IPS-NIHi7 (cell line): ENCODE results near the gene TMEM252.

Experiments used
- DNase-seq: peaks from one replicate; pipeline ENCODE4 v3.0.0; 2012; ENCODE audit warnings: mixed read lengths; ENCODE audit errors: extremely low spot score

The TMEM252 gene

DNA sequence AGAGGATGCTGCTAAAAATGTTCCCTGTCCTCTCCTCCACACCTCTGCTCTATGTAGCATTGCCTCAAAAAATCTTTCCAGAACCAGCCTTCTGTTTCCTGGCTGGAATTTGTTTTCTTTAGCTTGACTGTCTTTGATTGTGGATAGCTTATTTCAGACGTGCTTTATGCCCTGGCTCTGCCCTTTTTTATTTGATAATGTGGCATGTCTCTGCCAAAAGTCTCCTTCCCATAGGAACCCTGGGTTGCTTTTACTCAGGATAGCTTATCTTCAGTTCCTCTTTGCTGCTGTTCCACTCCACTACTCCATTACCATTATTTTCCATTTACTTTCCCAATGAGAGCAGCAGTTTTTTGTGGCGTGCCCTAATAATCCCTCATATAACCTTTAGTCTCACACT is 885 bp upstream of the TMEM252 start:
- no peak for DNase-seq

DNA sequence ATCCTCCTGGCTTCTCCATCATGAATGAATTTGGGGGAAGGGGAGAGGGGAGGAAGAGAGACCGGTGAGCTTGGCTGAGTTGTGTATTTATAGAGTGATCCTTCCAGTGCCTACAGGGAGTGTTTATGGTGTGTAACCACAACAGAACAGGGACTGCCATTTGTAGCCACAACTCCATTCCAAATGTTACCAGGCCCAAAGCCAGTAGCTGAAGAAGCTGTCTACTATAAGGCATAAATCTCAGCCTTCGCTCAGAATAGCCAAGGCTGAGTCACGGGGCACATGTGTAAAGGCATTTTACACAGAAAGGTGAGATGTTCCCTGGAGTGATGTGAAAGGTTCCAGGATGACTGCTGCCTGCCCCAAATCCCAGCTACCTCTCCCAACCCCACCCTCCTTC is 2.5 kb downstream of the TMEM252 start:
- DNase-seq = no peak

DNA sequence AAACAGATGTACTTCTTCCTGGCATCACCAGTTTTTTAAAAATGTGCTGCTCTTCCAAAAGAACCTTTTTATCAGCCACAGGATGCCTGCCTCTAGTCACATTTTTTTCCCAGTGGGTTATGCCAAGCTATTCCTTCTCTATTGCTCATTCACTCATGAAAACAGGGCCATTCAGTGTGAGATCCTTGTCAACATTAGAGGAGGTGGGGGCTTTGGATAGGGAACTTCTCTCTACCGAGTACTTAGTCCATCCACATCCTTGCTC is 3.1 kb downstream of the TMEM252 start:
- no peak for DNase-seq

DNA sequence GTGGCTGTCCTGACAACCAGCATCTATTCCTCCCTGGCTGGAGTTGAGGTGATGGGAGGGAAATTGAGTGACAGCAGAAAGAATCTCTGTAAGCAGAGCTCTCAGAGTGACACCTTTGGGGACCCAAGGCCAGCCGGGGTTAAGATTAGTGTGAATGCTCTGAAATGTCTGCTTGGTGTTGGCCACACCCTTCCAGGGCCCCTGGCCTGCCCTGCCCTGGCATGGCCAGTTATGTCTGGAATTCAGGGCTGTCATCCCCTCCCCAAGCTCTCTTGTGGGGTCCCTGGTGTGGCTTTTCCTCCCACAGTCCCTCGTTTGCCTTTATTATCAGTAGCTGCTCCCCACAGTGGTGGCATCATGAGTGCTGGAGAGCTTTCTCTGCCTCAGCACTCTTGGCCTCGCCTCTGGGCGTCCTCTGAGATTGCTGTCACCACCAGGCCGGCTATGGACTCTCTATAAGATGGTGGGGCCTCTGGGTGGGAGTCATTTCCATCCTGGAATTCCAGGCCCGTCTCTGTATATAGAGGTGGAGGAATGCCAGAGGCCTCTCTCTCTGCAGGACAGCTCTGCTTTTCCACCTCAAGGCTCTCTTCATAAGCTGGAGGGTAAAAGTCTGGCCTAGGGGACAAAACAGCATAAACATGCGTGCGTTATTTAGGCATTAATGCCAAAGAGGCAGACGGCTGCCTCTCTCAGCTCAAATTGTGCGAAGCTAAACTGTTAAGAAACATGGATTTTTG is 3.6 kb downstream of the TMEM252 start:
- DNase-seq = no peak

DNA sequence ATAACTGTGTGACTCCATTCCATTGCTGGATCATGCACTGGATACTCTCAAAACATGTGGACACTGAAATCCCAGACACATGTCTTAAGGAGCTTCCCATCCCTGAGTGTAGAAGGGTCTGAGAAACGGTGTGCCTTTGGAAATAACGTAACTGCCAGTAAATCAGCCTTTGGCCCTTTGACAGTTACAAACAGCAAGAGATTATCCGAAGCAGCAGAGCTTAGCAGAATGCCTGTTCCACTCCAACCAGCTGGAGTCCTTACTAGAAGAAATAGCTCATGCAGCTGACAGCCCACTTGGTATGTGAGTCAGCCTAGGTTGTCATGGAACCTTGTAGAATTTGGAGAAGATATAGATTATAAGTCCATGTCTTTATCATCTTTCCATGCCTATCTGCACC is 7.0 kb downstream of the TMEM252 start:
- no peak for DNase-seq

DNA sequence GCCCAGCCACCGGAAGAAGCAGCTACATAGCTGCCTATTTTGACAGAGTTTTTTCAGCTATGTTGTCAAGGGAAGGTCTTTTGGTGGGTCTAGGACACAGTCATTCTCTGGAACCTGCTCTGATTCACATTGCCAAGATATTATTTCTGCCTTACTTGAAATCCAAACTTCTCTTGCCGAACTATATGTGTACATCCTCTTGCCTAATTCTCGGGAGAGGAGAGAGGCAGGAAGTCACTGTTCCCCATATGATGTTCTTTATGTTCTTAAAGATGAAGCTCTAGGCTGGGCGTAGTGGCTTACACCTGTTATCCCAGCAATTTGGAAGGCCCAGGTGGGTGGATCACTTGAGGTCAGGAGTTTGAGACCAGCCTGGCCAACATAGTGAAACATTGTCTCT is 8.6 kb downstream of the TMEM252 start:
- DNase-seq = no peak

DNA sequence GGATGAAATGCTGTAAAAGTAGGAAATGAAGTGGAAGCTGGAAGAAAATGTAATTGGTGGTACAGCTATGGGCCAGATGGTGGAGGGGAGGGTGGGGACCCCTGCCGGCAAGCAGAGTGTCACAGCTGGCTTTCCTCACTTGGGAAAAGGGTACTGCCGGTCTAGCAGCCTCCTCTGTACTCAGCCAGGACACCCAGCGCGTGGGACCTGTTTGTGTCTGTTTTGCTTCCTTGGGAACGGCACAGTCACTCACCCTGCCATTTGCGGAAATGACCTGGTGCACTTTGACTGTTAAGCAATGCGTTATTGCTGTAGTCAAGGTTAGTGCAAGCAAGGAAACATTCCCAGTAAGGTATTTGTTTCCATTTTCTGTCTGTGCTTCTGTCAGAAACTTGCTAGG is 10.1 kb downstream of the TMEM252 start:
- peak; percentile 63 for DNase-seq

DNA sequence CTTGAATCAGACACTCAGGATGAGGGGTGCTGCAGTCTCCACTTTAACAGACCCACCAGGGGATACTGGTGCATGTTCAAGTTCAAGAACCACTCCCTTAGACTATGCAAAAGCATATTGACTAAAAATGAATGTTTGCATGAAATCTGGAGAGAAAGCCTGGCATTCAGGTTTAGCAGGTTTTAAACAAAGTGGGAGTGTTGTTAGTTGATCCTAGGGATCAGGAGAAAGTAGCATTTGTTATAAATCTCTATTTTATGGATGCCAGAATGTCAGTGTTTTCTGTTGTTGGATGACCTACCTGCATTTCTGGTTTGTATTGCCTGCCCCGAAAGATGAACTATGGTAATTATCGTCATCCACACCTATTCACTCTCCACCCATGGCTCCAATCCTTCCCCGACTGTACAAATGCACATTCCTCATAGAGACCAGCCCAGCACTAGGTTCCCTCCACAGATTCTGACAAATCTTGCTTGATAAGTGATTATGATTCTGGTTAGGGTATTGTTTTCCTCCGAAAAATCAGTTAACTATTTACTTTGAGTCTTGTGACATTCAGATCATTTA is 17.2 kb downstream of the TMEM252 start:
- DNase-seq = no peak

DNA sequence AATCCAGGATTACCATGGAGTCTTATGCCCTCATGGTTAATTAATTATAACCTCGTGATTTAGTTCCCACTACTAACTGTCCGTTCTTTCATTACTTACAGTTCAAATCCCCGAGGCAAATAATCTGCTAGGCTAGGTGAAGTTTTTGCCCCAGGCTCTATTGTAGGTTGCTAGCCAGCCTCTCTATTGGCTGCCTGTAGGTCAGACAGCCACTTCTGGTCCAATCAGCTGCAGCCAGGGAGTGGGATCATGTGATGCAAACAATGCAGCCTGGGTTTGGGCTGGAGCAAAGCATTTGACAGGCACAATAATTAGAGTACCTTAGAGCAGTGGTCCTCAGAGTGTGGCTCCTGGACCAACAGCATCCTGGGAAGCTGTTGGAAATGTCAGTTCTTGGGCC is 17.7 kb downstream of the TMEM252 start:
- DNase-seq = no peak

DNA sequence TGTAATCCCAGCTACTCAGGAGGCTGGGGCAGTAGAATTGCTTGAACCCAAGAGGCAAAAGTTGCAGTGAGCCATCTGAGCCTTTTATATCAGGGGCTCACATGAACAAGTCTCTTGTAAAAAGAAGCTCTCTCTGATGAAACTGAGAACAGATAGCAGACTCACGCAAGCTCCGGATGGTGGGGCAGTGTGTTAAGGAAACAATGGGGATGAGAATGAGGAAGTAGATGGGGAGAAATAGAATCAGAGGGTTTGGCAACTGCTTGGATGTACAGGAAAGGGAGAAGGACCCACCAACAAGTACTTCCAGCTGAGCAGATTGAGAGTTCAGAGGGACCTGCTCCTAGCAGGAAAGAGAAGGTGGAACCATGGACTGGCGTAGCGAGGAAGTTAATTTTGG is 18.6 kb downstream of the TMEM252 start:
- no peak for DNase-seq

DNA sequence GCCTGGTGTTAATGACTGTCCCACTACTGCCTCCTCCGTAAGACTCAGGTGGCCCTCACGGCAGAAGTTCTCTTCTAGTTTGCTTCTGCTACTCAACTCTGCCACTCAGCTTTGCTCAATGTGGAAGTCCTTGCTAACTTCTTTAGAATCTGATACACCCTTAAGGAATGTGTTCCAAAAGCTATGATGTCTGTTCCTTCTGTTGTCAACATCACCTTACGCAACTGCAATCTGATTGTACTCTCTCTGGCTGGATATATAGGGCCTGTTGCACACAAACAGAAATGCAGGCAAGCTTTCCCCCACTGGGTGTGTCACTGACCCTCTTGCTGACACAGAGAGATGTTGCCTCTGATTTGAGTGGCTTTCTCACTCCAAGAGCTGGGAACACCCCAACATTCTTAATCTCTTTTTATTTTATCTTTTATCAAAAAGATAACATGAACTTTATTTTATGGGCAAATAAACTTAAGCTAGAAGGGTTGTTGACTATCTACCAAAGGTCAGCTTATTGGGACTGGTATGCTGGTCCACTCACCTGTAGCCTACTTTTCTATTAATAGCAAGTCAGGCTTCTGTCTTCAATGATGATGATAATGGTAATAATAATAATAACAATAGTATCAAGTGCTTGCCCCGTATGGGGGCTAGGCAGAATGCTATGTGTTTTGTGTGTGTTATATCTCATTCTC is 25.2 kb downstream of the TMEM252 start:
- no peak for DNase-seq

DNA sequence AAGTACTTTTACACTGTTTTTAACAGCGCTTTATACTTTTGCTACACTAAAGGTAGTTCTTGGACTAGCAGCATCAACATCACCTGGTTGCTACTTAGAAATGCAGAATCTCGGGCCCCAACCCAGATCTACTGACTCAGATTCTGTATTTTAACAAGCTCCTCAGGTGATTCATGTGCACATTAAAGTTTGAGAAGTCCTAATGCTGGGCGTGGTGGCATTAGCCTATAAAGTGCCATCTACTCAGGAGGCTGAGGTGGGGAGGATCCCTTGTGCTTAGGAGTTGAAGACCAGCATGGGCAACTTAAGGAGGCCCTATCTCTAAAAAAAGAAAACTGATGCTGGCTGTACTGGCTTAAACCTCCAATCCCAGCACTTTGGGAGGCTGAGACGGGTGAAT is 26.7 kb downstream of the TMEM252 start:
- no peak for DNase-seq

DNA sequence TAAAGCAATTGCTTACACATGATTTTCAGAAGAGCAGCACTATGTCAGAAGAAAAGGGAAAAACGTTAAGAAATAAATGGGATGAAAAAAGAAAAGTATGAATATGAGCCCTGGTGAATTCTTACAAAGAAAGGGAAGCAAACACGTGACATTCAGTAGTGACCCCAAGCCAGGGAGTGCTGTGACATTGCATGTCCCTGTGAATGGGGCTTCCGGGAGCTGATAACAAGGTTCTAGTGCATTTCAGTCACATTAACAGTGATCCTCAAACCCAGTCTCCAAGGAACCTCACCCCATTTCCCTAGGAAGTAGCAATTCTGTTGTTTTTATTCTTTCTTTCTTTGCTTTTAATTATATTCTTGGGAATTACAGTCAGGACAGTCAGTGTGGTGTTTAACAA is 27.3 kb downstream of the TMEM252 start:
- no peak for DNase-seq

DNA sequence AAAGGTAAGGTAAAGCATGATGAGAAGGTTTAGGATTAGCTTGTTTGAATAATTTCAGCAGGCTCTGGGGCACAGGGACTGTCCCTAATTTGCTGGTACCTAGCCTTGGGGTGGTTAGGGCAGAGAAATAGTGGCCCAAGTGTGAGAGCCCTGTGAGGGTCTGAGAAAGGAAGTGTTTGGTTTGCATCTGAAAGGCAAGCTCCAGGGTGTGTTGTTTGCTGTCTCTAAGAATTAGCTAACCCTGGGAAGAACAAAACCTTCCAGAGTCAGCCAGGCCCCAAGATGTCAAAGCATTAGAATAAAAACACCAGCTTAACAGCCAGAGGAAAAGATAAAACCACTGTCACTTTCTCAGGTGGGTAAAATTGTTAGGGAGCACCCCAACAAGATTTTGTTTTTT is 31.0 kb downstream of the TMEM252 start:
- peak; percentile 52 for DNase-seq

DNA sequence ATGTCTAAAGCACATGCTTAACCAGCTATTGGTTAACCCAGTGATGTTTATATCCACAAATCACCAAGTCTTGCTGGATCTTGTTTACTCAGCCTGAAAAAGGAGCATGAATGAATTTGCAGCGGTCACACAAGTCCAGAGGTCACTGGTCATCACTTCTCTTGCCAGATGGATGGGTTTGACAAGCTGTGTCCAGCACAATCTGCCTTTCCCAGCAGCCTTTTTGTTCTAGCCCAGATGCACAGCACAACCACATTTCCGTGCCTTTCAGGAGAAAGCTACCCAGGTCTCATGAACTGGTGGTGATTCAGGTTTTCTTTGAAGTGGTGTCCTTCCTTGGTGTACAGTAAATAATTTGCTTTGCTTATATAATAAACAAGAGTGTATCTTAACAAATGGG is 32.1 kb downstream of the TMEM252 start:
- no peak for DNase-seq

DNA sequence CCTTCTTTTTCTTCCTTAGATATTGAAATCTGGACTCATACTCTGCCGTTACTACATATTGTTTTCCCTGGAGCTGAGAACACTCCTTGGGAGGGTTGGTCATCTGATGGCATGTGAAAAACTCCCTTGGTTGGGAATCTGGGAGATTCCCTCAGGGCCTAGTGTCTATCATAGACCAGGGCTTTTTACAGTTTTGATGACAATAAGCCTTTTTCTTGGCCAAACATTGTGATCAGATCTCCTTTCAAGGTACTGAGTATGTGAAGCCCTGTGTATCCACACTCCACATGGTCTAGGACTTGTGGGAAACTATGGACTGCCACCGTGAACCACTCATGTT is 32.9 kb downstream of the TMEM252 start:
- no peak for DNase-seq

DNA sequence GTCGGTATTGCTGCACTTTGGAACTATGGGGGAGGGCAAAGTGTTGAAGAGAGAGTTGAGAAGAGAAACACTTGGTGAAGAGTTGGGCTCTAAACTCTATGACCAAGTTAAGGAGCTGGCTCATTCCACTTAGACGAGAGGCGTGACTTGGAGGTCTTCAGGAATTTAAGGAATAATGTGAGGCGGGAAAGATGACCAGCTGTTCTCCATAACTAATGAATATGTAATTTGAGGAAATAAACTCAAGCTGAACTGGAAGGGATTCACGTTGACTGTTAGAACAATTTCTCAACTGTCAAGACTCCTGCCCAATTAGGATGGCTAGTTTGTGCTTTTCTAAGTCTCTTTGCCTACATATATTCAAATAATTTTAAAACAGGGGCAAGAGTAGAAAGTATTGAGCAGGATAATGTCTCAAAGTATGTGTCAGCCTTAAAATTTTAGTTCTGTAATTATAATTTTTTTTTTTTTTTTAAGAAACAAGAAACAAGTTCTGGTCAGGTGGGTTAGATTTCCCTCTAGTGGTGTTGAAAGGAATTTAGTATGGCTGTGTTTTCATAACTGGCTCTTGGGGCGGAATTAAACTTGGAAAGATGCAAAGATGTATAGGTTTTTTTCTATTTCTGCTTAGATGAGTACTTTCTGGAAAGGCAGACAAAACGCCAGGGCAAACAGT is 33.4 kb downstream of the TMEM252 start:
- no peak for DNase-seq

DNA sequence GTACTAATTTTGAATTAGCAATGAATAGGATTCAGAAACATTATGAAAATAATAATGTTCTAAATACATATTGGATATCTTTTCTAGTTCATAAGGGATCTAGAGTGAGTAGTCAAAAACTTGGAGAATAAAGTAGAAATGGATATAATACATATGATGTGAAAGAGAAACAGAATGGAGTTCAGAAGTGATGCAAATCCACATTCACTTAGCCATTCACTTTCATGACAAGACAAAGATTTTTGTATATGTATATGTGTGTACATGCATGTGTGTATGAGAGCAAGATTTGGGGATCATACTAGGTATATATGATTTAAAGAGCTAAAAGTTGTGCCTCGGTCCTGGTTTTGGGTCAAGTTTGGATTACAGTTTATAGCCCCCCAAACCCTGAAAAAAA is 34.1 kb downstream of the TMEM252 start:
- DNase-seq = no peak

DNA sequence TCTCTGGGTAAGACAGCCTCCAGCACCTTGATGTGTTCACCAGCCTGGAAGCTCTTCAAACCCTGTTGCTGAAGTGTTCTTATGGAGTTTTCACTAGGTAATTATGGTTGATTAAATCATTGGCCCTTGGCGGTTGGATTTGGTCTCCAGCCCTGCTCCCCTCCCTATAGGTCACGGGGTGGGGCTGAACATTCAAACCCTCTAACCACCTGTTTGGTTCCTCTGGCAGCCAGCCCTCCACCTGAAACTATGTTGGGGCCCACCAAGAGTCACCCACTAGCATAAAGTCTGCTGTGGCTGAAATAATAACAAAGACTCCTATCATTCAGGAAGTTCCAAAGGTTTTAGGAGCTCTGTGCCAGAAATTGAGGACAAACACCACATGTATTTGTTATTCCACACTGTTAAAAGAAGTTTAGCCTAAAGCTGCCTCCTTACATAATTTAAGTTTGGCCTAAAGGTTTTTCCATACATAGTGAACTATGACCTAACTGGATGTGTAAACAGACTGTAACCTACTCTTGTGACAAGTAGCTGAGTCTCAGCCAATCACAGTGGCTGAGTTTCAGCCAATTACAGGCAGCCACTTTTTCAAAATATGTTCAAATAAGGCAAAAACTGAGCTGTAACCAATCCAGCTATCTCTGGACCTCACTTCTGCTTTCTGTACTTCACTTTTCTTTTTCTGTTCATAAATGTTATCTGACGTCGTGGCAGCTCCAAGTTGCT is 34.8 kb downstream of the TMEM252 start:
- DNase-seq = no peak

DNA sequence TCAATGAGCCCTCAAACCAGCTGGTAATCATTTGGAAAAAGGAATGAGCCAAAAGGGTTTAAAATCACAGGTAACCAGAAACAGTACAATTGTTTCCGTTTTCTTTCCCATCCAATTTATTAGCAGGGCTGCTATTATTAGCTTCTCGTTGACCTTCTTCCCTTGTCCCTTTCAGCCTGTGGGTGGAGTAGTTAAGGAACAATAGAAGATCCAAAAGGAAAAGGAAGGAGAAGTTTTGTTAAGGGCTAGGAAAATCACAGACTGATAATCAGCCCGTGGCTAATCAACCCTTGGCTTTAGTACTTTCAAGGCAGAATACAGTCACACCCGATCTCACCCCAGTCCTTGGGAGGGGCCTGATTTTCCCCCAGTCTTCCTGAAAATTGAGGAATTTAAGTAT is 38.4 kb downstream of the TMEM252 start:
- DNase-seq = no peak

DNA sequence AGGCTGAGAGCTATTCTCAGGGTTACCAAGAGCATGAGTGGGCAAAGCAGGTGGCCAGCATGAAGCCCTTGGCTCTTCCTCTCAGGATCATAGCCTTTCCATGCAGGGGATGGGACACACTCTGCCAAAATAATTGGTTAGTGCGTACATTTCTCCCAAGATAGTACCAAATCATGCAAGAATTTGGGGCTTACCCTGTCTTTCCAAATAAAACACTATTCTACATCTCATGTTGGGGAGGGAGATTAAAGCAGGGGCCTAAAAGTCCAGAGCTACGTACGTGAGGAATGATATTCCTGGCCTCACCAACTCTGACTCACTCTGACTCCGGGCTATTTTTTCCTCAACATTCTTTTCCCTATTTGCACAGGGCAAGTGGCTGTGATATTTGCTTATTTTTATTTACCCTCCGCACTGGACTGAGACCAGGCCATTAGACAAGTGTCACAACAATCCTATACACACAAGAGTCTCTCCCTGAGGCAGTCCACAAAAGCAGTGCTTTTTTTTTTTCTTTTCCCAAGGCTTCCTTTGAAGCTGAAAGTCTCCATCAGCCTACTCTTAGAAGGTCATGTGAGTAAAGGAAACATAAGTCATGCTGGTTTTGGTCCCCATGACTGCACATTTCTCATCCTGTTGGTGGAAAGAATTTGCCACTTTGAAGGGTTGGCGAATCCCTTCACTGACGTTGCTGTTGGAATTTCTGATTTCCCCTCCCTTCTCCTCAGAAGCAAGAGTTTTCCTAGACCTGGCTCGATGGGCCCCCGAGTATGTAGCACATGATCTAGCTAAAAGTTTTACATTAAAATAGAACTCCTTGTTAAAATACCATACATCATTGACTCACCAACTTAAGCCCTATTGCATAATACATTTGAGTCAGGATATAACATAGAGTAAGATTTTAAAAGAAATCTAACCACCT is 40.0 kb downstream of the TMEM252 start:
- DNase-seq = no peak
